GM12874 (cell line): Measurements from ENCODE around the gene TRIM9.

ENCODE experiments used
- TF ChIP-seq, protein P1 (sequence below): IDR thresholded peaks from 2 replicates; pipeline ENCODE4 v1.5.1; 2011; ENCODE audit warnings: low read depth, mild to moderate bottlenecking, control low read depth, low read length, moderate library complexity; ENCODE audit not compliant: insufficient read depth

The TRIM9 gene

GRCh38 chr14:50946234-50946935 is 148.5 kb downstream of the TRIM9 start:
- TF ChIP-seq, protein P1, sequence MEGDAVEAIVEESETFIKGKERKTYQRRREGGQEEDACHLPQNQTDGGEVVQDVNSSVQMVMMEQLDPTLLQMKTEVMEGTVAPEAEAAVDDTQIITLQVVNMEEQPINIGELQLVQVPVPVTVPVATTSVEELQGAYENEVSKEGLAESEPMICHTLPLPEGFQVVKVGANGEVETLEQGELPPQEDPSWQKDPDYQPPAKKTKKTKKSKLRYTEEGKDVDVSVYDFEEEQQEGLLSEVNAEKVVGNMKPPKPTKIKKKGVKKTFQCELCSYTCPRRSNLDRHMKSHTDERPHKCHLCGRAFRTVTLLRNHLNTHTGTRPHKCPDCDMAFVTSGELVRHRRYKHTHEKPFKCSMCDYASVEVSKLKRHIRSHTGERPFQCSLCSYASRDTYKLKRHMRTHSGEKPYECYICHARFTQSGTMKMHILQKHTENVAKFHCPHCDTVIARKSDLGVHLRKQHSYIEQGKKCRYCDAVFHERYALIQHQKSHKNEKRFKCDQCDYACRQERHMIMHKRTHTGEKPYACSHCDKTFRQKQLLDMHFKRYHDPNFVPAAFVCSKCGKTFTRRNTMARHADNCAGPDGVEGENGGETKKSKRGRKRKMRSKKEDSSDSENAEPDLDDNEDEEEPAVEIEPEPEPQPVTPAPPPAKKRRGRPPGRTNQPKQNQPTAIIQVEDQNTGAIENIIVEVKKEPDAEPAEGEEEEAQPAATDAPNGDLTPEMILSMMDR, result no peak

- TF ChIP-seq, protein P1, result no peak
These were observed 150.1 kb downstream of the TRIM9 start for GRCh38 chr14:50944647-50945413.

GRCh38 chr14:50943943-50944646 is 150.8 kb downstream of the TRIM9 start, which contains the start of gene PYGL:
TSS of gene PYGL (minus strand) at chr14:50944483. CDS start at chr14:50944403, 80 bp downstream.
- TF ChIP-seq, protein P1, result no peak

GRCh38 chr14:50943261-50943942 is 151.5 kb downstream of the TRIM9 start:
- TF ChIP-seq, protein P1, result no peak

- TF ChIP-seq, protein P1, result no peak
These were observed 153.8 kb downstream of the TRIM9 start for GRCh38 chr14:50941151-50941550.

DNA sequence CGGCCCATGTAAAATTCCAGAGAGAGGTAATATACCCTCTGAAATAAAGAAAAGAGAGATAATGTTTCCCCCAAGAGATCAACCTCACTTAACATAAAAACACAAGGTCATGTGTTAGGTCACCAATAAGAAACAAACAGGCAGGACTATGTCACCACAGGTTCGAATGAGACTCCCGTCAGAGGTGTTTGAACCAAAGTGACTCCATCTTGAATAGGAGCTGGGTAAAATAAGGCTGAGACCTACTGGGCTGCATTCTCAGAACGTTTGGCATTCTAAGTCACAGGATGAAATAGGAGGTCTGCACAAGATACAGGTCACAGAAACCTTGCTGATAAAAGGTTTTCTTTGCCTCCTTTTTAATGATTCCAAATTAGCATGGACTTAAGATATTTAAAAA is 157.1 kb downstream of the TRIM9 start:
- TF ChIP-seq, protein P1, result no peak
